H1 (cell line): Measurements from ENCODE around the gene NGEF.

Experiments
- EP300 ChIP-seq, 2 experiments: IDR thresholded peaks; 1 replicate in 1 of 2; 2 replicates in 1 of 2; pipeline ENCODE4 v1.6.1; 2011 to 2012; ENCODE audit warnings: low read depth in 2 of 2, low read length in 2 of 2, mild to moderate bottlenecking in 2 of 2, borderline replicate concordance in 1 of 2, inconsistent platforms in 1 of 2, moderate library complexity in 1 of 2
- EZH2 ChIP-seq: fragments of 200-600 bp; sonication (generic); IDR thresholded peaks from 2 replicates; pipeline ENCODE4 v1.7.1; 2012; ENCODE audit warnings: low read depth, mild to moderate bottlenecking, moderate library complexity, low read length, inconsistent platforms; ENCODE audit not compliant: severe bottlenecking
- GABPA ChIP-seq: IDR thresholded peaks from 2 replicates; pipeline ENCODE4 v1.6.1; 2011; ENCODE audit warnings: mild to moderate bottlenecking, low read length, moderate library complexity, borderline replicate concordance; ENCODE audit not compliant: insufficient read depth
- JUND ChIP-seq: IDR thresholded peaks from 2 replicates; pipeline ENCODE4 v1.6.1; 2011; ENCODE audit warnings: mild to moderate bottlenecking, improper control_type of control experiment, low read length
- KDM5A ChIP-seq: fragments of 200-600 bp; IDR thresholded peaks from 2 replicates; pipeline ENCODE4 v1.7.1; 2012; ENCODE audit warnings: mild to moderate bottlenecking, low read length, inconsistent platforms, mixed read lengths
- NANOG ChIP-seq: IDR thresholded peaks from 2 replicates; pipeline ENCODE4 v1.6.1; 2011; ENCODE audit warnings: low read length, low read depth, mild to moderate bottlenecking, inconsistent platforms; ENCODE audit not compliant: insufficient read depth, poor library complexity, severe bottlenecking
- POLR2AphosphoS5 ChIP-seq: IDR thresholded peaks from 2 replicates; pipeline ENCODE4 v1.6.1; 2011; ENCODE audit warnings: low read depth, low read length
- RFX5 ChIP-seq: IDR thresholded peaks from 2 replicates; pipeline ENCODE4 v1.6.1; 2011; ENCODE audit warnings: low read depth, low read length, improper control_type of control experiment, borderline replicate concordance
- RNF2 ChIP-seq: fragments of 200-900, 300-1000 bp; sonication (generic); IDR thresholded peaks from 2 replicates; pipeline ENCODE4 v1.7.1; 2016; ENCODE audit warnings: borderline replicate concordance, low read depth, mild to moderate bottlenecking, antibody characterized with exemption, low read length; ENCODE audit not compliant: poor library complexity, severe bottlenecking; ENCODE audit errors: missing control alignments
- SP1 ChIP-seq: IDR thresholded peaks from 2 replicates; pipeline ENCODE4 v1.6.1; 2011; ENCODE audit warnings: low read depth, low read length
- TAF1 ChIP-seq: IDR thresholded peaks from 2 replicates; pipeline ENCODE4 v1.6.1; 2011; ENCODE audit warnings: mild to moderate bottlenecking, low read depth, low read length
- YY1 ChIP-seq: IDR thresholded peaks from 2 replicates; pipeline ENCODE4 v1.6.1; 2011; ENCODE audit warnings: low read depth, mild to moderate bottlenecking, low read length
- TF ChIP-seq, protein P1 (sequence below), 3 experiments: IDR thresholded peaks; 1 replicate in 2 of 3; 2 replicates in 1 of 3; pipeline versions ENCODE4 v1.5.1 to v1.6.1; 2011; ENCODE audit warnings: low read length in 3 of 3, mild to moderate bottlenecking in 3 of 3, inconsistent platforms in 2 of 3, low read depth in 1 of 3, moderate library complexity in 1 of 3; ENCODE audit not compliant: insufficient read depth in 1 of 3; ENCODE audit errors: control extremely low read depth in 1 of 3
- TF ChIP-seq, protein P2 (sequence below): IDR thresholded peaks from 2 replicates; pipeline ENCODE4 v1.6.1; 2012; ENCODE audit warnings: low read length, inconsistent platforms

DNA sequence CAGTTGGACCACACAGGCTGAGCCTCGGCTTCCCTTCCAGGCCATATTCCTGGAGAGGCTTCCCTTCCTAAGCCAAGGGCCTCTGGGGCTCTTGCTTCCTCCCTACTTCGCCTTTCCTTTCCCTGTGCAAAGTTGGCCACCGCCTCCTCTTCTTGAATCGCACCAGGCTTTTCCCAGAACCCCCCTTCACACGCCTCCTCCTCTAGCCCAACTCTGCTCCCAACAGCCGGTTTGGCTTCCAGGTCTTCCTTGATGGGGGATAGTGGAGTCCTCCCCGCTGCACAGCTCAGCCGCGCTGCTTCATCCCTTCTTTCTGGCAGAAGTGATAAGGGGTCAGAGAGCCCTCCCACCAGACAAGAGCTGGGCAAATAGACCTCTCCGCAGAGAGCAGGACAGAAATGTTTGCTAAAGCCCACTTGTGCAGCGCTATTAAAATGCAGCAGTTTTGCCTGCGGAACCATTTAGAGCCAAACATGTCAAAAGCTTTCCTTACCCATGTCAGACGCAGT, 86.6 kb downstream of the NGEF start:
- TF ChIP-seq, protein P1, sequence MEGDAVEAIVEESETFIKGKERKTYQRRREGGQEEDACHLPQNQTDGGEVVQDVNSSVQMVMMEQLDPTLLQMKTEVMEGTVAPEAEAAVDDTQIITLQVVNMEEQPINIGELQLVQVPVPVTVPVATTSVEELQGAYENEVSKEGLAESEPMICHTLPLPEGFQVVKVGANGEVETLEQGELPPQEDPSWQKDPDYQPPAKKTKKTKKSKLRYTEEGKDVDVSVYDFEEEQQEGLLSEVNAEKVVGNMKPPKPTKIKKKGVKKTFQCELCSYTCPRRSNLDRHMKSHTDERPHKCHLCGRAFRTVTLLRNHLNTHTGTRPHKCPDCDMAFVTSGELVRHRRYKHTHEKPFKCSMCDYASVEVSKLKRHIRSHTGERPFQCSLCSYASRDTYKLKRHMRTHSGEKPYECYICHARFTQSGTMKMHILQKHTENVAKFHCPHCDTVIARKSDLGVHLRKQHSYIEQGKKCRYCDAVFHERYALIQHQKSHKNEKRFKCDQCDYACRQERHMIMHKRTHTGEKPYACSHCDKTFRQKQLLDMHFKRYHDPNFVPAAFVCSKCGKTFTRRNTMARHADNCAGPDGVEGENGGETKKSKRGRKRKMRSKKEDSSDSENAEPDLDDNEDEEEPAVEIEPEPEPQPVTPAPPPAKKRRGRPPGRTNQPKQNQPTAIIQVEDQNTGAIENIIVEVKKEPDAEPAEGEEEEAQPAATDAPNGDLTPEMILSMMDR (IDR thresholded peaks at IDR 0.05; ENCODE audit: control extremely low read depth in 1 of 3, insufficient read depth in 1 of 3, low read depth in 1 of 3, low read length in 3 of 3), result no peak
- TF ChIP-seq SP1 (no peak), NANOG (no peak), GABPA (no peak), EZH2 (no peak), TAF1 (no peak), JUND (no peak), RFX5 (no peak), POLR2AphosphoS5 (no peak), EP300 (IDR thresholded peaks at IDR 0.05; ENCODE audit: borderline replicate concordance in 1 of 2, low read depth in 2 of 2, low read length in 2 of 2) (no peak), RNF2 (no peak), KDM5A (no peak), YY1 (no peak)
- TF ChIP-seq, protein P2, sequence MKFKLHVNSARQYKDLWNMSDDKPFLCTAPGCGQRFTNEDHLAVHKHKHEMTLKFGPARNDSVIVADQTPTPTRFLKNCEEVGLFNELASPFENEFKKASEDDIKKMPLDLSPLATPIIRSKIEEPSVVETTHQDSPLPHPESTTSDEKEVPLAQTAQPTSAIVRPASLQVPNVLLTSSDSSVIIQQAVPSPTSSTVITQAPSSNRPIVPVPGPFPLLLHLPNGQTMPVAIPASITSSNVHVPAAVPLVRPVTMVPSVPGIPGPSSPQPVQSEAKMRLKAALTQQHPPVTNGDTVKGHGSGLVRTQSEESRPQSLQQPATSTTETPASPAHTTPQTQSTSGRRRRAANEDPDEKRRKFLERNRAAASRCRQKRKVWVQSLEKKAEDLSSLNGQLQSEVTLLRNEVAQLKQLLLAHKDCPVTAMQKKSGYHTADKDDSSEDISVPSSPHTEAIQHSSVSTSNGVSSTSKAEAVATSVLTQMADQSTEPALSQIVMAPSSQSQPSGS, result no peak
